CD4-positive, CD25-positive, alpha-beta regulatory T cell (primary cell): Measurements from ENCODE around the gene KCNC4. TPM values are rescaled to one million over a fixed set of nuclear protein-coding genes. Genes with fewer than 3 reads are reported as not detected.

Source experiments
- ATAC-seq, 2 donors: fragments of 150-1000 bp; cut with Tn5 transposase; one replicate each; pipeline ENCODE4 v1.10.0; 2021; ENCODE audit warnings: low read depth in 2 of 2, moderate number of reproducible peaks in 2 of 2, moderate library complexity in 1 of 2
- DNase-seq, 3 donors: peaks; one replicate each; pipeline versions ENCODE4 v3.0.0 to v3.0.0-alpha.2; 2012 to 2022; ENCODE audit warnings: mixed read lengths in 1 of 3
- H3K27ac ChIP-seq: one replicate; pipeline ENCODE4 v1.7.0; 2013; ENCODE audit warnings: mild to moderate bottlenecking, low read length; ENCODE audit not compliant: insufficient read depth, poor library complexity, severe bottlenecking
- H3K27me3 ChIP-seq: one replicate; pipeline ENCODE4 v1.7.0; 2013; ENCODE audit warnings: low read length; ENCODE audit not compliant: control insufficient read depth, insufficient read depth
- H3K36me3 ChIP-seq: one replicate; pipeline ENCODE4 v1.7.0; 2013; ENCODE audit warnings: mild to moderate bottlenecking, low read length, moderate library complexity; ENCODE audit not compliant: control insufficient read depth, insufficient read depth
- H3K4me1 ChIP-seq: 2 replicates; pipeline ENCODE4 v1.7.0; 2013; ENCODE audit warnings: mild to moderate bottlenecking, low read length; ENCODE audit not compliant: insufficient read depth, control insufficient read depth, poor library complexity, severe bottlenecking
- H3K4me3 ChIP-seq: one replicate; pipeline ENCODE4 v1.7.0; 2013; ENCODE audit warnings: low read depth, mild to moderate bottlenecking, low read length, moderate library complexity
- H3K9me3 ChIP-seq, 2 experiments: 1 replicate in 1 of 2; 2 replicates in 1 of 2; pipeline ENCODE4 v1.7.0; 2013; ENCODE audit warnings: low read length in 2 of 2, mild to moderate bottlenecking in 1 of 2, moderate library complexity in 1 of 2; ENCODE audit not compliant: control insufficient read depth in 2 of 2
- H3K27ac Mint-ChIP-seq, 3 donors: one replicate each; pipeline ENCODE4 v1.8.0; 2020 to 2022; ENCODE audit warnings: mild to moderate bottlenecking in 3 of 3, mixed read lengths in 3 of 3, moderate library complexity in 2 of 3
- H3K27me3 Mint-ChIP-seq: one replicate; pipeline ENCODE4 v1.8.0; 2022; ENCODE audit warnings: mild to moderate bottlenecking, mixed read lengths
- H3K36me3 Mint-ChIP-seq: one replicate; pipeline ENCODE4 v1.8.0; 2020; ENCODE audit warnings: mixed read lengths
- H3K4me1 Mint-ChIP-seq, 4 donors: one replicate each; pipeline ENCODE4 v1.8.0; 2020 to 2022; ENCODE audit warnings: mixed read lengths in 4 of 4, mild to moderate bottlenecking in 1 of 4
- H3K4me3 Mint-ChIP-seq, 4 donors: one replicate each; pipeline ENCODE4 v1.8.0; 2020 to 2022; ENCODE audit warnings: mild to moderate bottlenecking in 4 of 4, mixed read lengths in 4 of 4, moderate library complexity in 3 of 4
- H3K9me3 Mint-ChIP-seq, 7 donors: one replicate each; pipeline ENCODE4 v1.8.0; 2020 to 2022; ENCODE audit warnings: mixed read lengths in 7 of 7, mild to moderate bottlenecking in 3 of 7, moderate library complexity in 2 of 7
- polyA plus RNA-seq, 4 donors: library from polyadenylated mRNA; unstranded; fragments of 300-500 nt; fragmentation: Illumina TruSeq; gene quantifications; one replicate each; pipeline ENCODE4 v1.2.3, GENCODE V29; 2021
- total RNA-seq: library from RNA; stranded (reverse); gene quantifications from one replicate; pipeline ENCODE4 v1.2.3, GENCODE V29; 2022

KCNC4 gene
- total and polyA plus RNA-seq, 5 donors from 2014 or later = 0.68 to 16.4 (median 1.3) TPM

GRCh38 chr1:110200666-110201065, 9.4 kb upstream of the KCNC4 start:
- no peaks in the 10 kb centered on the region for H3K9me3 ChIP-seq
- no peak overlapping the region for H3K4me3 ChIP-seq
- peaks cover 11% of the 10 kb centered on the region for H3K4me1 ChIP-seq
- peaks cover 0 to 18% (median 11%) of the 10 kb centered on the region in 4 donors for H3K4me1 Mint-ChIP-seq
- DNase-seq (no peak), ATAC-seq (no peak)
- peak overlapping the region in 1 of 3 donors; percentile 57 for H3K27ac Mint-ChIP-seq
- no peaks in the 10 kb centered on the region for H3K36me3 ChIP-seq
- H3K27me3 Mint-ChIP-seq = no peaks in the 10 kb centered on the region
- H3K4me3 Mint-ChIP-seq = no peak overlapping the region
- no peak overlapping the region for H3K27ac ChIP-seq
- no peaks in the 10 kb centered on the region for H3K36me3 Mint-ChIP-seq
- H3K27me3 ChIP-seq = no peaks in the 10 kb centered on the region
- H3K9me3 Mint-ChIP-seq = no peaks in the 10 kb centered on the region

- H3K4me1 Mint-ChIP-seq = peaks cover 0 to 18% (median 12%) of the 10 kb centered on the region in 4 donors
- no peaks in the 10 kb centered on the region for H3K36me3 Mint-ChIP-seq
- ATAC-seq = no peak
Observed at GRCh38 chr1:110201157-110201825, 8.8 kb upstream of the KCNC4 start.

DNA sequence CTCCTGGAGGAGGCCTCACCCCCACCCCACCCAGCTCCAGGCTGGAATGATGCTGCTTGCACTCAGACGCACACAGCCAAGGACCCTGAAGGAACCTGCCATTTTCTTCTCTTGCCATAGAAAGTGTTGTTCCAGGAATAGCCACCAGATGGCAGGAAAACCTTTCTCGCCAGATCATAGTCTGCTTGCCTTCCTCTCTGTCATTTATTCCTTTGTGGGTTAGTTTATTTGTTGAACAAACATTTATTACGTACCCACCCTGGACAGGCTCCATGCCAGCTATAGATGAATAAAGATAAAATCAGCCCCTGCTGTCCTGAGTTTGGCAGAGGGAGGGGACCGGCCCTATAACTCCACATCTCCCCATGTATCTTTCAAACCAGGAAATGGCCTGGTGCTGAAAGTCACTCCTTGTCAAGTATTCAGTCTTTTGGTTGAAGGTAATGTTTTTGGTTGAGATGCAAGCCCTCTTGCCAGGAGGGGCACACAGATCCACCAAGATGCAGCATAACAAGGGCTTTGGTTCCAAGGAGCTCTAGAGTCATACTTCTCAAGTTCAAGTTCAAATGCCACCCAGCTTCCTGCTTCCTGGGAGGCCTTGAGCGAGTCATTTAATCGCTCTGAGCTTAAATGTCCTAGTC, 7.0 kb upstream of the KCNC4 start:
- peak; percentile 48 to 50 for ATAC-seq

More at GRCh38 chr1:110201157-110201825, 8.8 kb upstream of the KCNC4 start:
- Mint-ChIP-seq H3K27me3 (no peaks in the 10 kb centered on the region), H3K9me3 (no peaks in the 10 kb centered on the region), H3K27ac (no peak overlapping the region), H3K4me3 (no peak overlapping the region)
- Histone ChIP-seq H3K4me3 (no peak overlapping the region), H3K27me3 (no peaks in the 10 kb centered on the region), H3K36me3 (no peaks in the 10 kb centered on the region), H3K9me3 (no peaks in the 10 kb centered on the region), H3K27ac (no peak overlapping the region), H3K4me1 (peaks cover 11% of the 10 kb centered on the region)
- DNase-seq = no peak

DNA sequence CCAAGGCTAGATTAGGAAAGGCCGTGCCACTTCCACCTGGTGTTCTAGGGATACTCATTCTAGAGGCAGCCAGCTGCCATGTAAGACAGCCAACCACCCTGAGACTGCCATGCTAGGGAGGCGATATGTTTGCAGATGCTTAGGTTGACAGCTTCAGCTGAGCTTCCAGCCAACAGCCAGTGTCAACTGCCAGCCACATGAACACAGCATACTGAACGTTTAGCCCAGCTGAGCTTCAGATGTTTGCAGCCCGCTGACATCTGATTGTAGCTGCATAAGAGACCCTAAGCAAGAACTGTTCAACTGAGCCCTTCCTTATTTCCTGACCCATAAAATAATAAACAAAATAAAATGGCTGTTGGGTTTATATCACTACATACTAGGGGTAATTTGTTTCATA, 5.0 kb upstream of the KCNC4 start:
- DNase-seq (no peak), ATAC-seq (no peak)
- no peak overlapping the region for H3K4me3 Mint-ChIP-seq
- H3K4me1 Mint-ChIP-seq = peaks cover 0 to 46% (median 24%) of the 10 kb centered on the region in 4 donors
- no peak overlapping the region for H3K27ac Mint-ChIP-seq
- Histone ChIP-seq H3K4me1 (peaks cover 29% of the 10 kb centered on the region), H3K27ac (no peak overlapping the region), H3K36me3 (no peaks in the 10 kb centered on the region), H3K27me3 (no peaks in the 10 kb centered on the region), H3K9me3 (no peaks in the 10 kb centered on the region), H3K4me3 (no peak overlapping the region)
- H3K9me3 Mint-ChIP-seq = no peaks in the 10 kb centered on the region
- no peaks in the 10 kb centered on the region for H3K27me3 Mint-ChIP-seq
- H3K36me3 Mint-ChIP-seq = no peaks in the 10 kb centered on the region

More for the DNA sequence above, 7.0 kb upstream of the KCNC4 start:
- Mint-ChIP-seq H3K4me1 (peaks cover 0 to 29% (median 12%) of the 10 kb centered on the region in 4 donors), H3K36me3 (no peaks in the 10 kb centered on the region), H3K27me3 (no peaks in the 10 kb centered on the region), H3K4me3 (peak overlapping the region in 1 of 4 donors; percentile 2), H3K27ac (peak overlapping the region; percentile 71 to 91 (median 91)), H3K9me3 (no peaks in the 10 kb centered on the region)
- no peaks in the 10 kb centered on the region for H3K27me3 ChIP-seq
- H3K9me3 ChIP-seq = no peaks in the 10 kb centered on the region
- H3K4me3 ChIP-seq = peak overlapping the region; percentile 0
- H3K4me1 ChIP-seq = peaks cover 19% of the 10 kb centered on the region
- peak; percentile 53 to 84 (median 81) for DNase-seq
- H3K27ac ChIP-seq = no peak overlapping the region
- no peaks in the 10 kb centered on the region for H3K36me3 ChIP-seq

- DNase-seq = no peak
- Histone ChIP-seq H3K36me3 (no peaks in the 10 kb centered on the region), H3K4me1 (peaks cover 29% of the 10 kb centered on the region), H3K4me3 (no peak overlapping the region), H3K27ac (no peak overlapping the region), H3K27me3 (no peaks in the 10 kb centered on the region), H3K9me3 (no peaks in the 10 kb centered on the region)
- Mint-ChIP-seq H3K4me1 (peaks cover 0 to 46% (median 24%) of the 10 kb centered on the region in 4 donors), H3K4me3 (no peak overlapping the region), H3K27ac (peak overlapping the region in 1 of 3 donors; percentile 65), H3K27me3 (no peaks in the 10 kb centered on the region), H3K9me3 (no peaks in the 10 kb centered on the region), H3K36me3 (no peaks in the 10 kb centered on the region)
- no peak for ATAC-seq
Observed at GRCh38 chr1:110205591-110206155, 4.4 kb upstream of the KCNC4 start.

- Mint-ChIP-seq H3K9me3 (no peaks in the 10 kb centered on the region), H3K27ac (peak overlapping the region in 1 of 3 donors; percentile 65), H3K4me3 (no peak overlapping the region), H3K36me3 (no peaks in the 10 kb centered on the region), H3K4me1 (peaks cover 0 to 48% (median 26%) of the 10 kb centered on the region in 4 donors), H3K27me3 (no peaks in the 10 kb centered on the region)
- Histone ChIP-seq H3K27me3 (no peaks in the 10 kb centered on the region), H3K4me1 (peaks cover 33% of the 10 kb centered on the region), H3K4me3 (no peak overlapping the region), H3K27ac (no peak overlapping the region), H3K9me3 (no peaks in the 10 kb centered on the region), H3K36me3 (no peaks in the 10 kb centered on the region)
- ATAC-seq (no peak), DNase-seq (no peak)
Observed at GRCh38 chr1:110206261-110206920, 3.7 kb upstream of the KCNC4 start.

DNA sequence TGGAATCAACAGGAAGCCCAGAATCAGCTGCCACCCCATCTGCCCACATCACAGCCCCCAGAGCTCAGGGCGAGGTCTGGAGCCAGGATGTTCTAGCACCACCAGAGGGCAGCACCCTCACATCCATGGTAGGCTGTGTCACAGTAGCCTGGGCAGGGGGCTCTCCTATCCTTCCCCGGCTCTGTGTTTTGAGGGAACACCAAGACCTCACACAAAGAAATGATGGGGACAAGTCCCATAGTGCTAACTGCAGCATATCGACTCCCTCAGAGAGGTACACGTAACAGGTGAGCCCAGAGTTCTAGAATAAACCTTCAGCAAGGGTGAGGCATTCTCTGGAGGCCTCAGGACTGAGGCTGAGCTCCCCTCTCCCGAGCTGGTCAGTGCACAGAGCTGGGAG, 2.3 kb upstream of the KCNC4 start:
- no peaks in the 10 kb centered on the region for H3K9me3 ChIP-seq
- H3K27ac ChIP-seq = no peak overlapping the region
- no peaks in the 10 kb centered on the region for H3K36me3 ChIP-seq
- Mint-ChIP-seq H3K27me3 (no peaks in the 10 kb centered on the region), H3K4me3 (peak overlapping the region in 3 of 4 donors; percentile 49 to 88 (median 75)), H3K36me3 (no peaks in the 10 kb centered on the region), H3K4me1 (peaks cover 0 to 54% (median 25%) of the 10 kb centered on the region in 4 donors), H3K9me3 (no peaks in the 10 kb centered on the region), H3K27ac (peak overlapping the region; percentile 96 to 98 (median 96))
- H3K4me1 ChIP-seq = peaks cover 46% of the 10 kb centered on the region
- ATAC-seq (peak; percentile 23 to 39), DNase-seq (peak; percentile 61 to 83 (median 78))
- H3K4me3 ChIP-seq = peak overlapping the region; percentile 7
- H3K27me3 ChIP-seq = no peaks in the 10 kb centered on the region
